Endothelial cell of umbilical vein (primary cell): Measurements from ENCODE around the gene ITGA2. TPM values are rescaled to one million over a fixed set of nuclear protein-coding genes. Genes with fewer than 3 reads are reported as not detected.
A peak's percentile ranks its signal among the peaks of the same experiment; 100 is the strongest.

Source experiments
- BruUV-seq: library from RNA; stranded (reverse); fragments of 400-500 nt; replicated peaks from 2 replicates; lab custom pipeline; 2021; lab: Mats Ljungman, UMichigan
- CTCF ChIA-PET: fragments of 300-600, 350-600 bp; sonication (Branson Sonifier 250); formaldehyde crosslinking; loops from one replicate; lab custom pipeline; 2021; ENCODE audit warnings: antibody characterized with exemption, inconsistent platforms; lab: Charles Lee
- POLR2A ChIA-PET: fragments of 300-600, 350-600 bp; sonication (Branson Sonifier 250); formaldehyde crosslinking; loops from one replicate; lab custom pipeline; 2021; ENCODE audit warnings: antibody characterized with exemption, inconsistent platforms; lab: Charles Lee
- DNase-seq: peaks from one replicate; pipeline ENCODE4 v3.0.0-alpha.2; 2011; ENCODE audit warnings: low read depth, low spot score
- FAIRE-seq: peaks from 2 replicates; lab custom pipeline; 2011; peaks lifted over from hg19 to GRCh38; lab: Jason Lieb, UNC
- H2AFZ ChIP-seq: 2 replicates; pipeline ENCODE4 v1.6.0; 2012; ENCODE audit warnings: low read depth, low read length, control low read depth, inconsistent platforms
- H3K27ac ChIP-seq: 2 replicates; pipeline ENCODE4 v1.5.1; 2011; ENCODE audit warnings: low read depth, mild to moderate bottlenecking, control low read depth, low read length, moderate library complexity; ENCODE audit not compliant: insufficient read depth
- H3K27me3 ChIP-seq, 2 experiments: 2 replicates each; pipeline versions ENCODE4 v1.6.0 to v1.6.1; 2011; ENCODE audit warnings: low read length in 2 of 2, mixed read lengths in 1 of 2; ENCODE audit not compliant: control insufficient read depth in 2 of 2, insufficient read depth in 2 of 2
- H3K36me3 ChIP-seq, 2 experiments: 2 replicates in 1 of 2; 3 replicates in 1 of 2; pipeline ENCODE4 v1.5.1; 2011; ENCODE audit warnings: low read length in 2 of 2, mild to moderate bottlenecking in 1 of 2, moderate library complexity in 1 of 2; ENCODE audit not compliant: control insufficient read depth in 2 of 2, insufficient read depth in 2 of 2; ENCODE audit errors: extremely low read depth in 1 of 2
- H3K4me1 ChIP-seq: 3 replicates; pipeline ENCODE4 v1.5.1; 2011; ENCODE audit warnings: mild to moderate bottlenecking, low read length; ENCODE audit not compliant: control insufficient read depth, insufficient read depth; ENCODE audit errors: extremely low read depth
- H3K4me2 ChIP-seq: 2 replicates; pipeline ENCODE4 v1.6.1; 2011; ENCODE audit warnings: low read length, control low read depth, mixed read lengths; ENCODE audit not compliant: insufficient read depth
- H3K4me3 ChIP-seq, 3 experiments: fragments of 200-600 bp in 1 of 3; sonication (generic), shearing (Covaris generic) in 1 of 3; replicated peaks in 1 of 3; 2 replicates each; pipeline ENCODE4 v1.5.1; 2011 to 2016; ENCODE audit warnings: control low read depth in 3 of 3, low read length in 3 of 3, mild to moderate bottlenecking in 2 of 3, inconsistent platforms in 1 of 3, low read depth in 1 of 3, moderate library complexity in 1 of 3; ENCODE audit not compliant: insufficient read depth in 1 of 3
- H3K79me2 ChIP-seq: 2 replicates; pipeline ENCODE4 v1.6.0; 2012; ENCODE audit warnings: low read length, inconsistent platforms; ENCODE audit not compliant: control insufficient read depth, insufficient read depth
- H3K9ac ChIP-seq: replicated peaks from 2 replicates; pipeline ENCODE3; 2011; ENCODE audit warnings: low read length, control low read depth; ENCODE audit not compliant: insufficient read depth; ENCODE audit errors: extremely low read depth
- H3K9me1 ChIP-seq: replicated peaks from 3 replicates; pipeline ENCODE4 v1.6.0; 2011; ENCODE audit warnings: mild to moderate bottlenecking, low read length; ENCODE audit not compliant: control insufficient read depth, insufficient read depth; ENCODE audit errors: extremely low read depth
- H3K9me3 ChIP-seq: replicated peaks from 2 replicates; pipeline ENCODE4 v1.5.1; 2012; ENCODE audit warnings: low read length, inconsistent platforms; ENCODE audit not compliant: control insufficient read depth, insufficient read depth
- H4K20me1 ChIP-seq: replicated peaks from 2 replicates; pipeline ENCODE3; 2011; ENCODE audit warnings: mild to moderate bottlenecking, low read length; ENCODE audit not compliant: control insufficient read depth, insufficient read depth; ENCODE audit errors: extremely low read depth
- CTCF ChIP-seq, 2 donors: IDR thresholded peaks; 1 replicate in 1 of 2; 2 replicates in 1 of 2; pipeline ENCODE4 v1.5.1; 2011; ENCODE audit warnings: low read length in 2 of 2, mild to moderate bottlenecking in 2 of 2, moderate library complexity in 2 of 2, control low read depth in 1 of 2, inconsistent platforms in 1 of 2, low read depth in 1 of 2; ENCODE audit not compliant: insufficient read depth in 1 of 2; ENCODE audit errors: extremely low read depth in 1 of 2
- EZH2 ChIP-seq: IDR thresholded peaks from 2 replicates; pipeline ENCODE4 v1.6.1; 2012; ENCODE audit warnings: borderline replicate concordance, low read depth, mild to moderate bottlenecking, moderate library complexity, low read length, inconsistent platforms; ENCODE audit not compliant: severe bottlenecking
- FOS ChIP-seq: IDR thresholded peaks from 2 replicates; pipeline ENCODE4 v1.6.1; 2011; ENCODE audit warnings: mild to moderate bottlenecking, low read length, moderate library complexity, borderline replicate concordance; ENCODE audit not compliant: insufficient read depth
- GATA2 ChIP-seq: IDR thresholded peaks from 2 replicates; pipeline ENCODE4 v1.7.0; 2011; ENCODE audit warnings: low read depth, mild to moderate bottlenecking, moderate library complexity, mixed read lengths, low read length; ENCODE audit not compliant: insufficient read length, insufficient read depth
- JUN ChIP-seq: IDR thresholded peaks from 2 replicates; pipeline ENCODE4 v1.6.1; 2011; ENCODE audit warnings: borderline replicate concordance, low read depth; ENCODE audit not compliant: insufficient read length, insufficient read depth
- MAX ChIP-seq: IDR thresholded peaks from 2 replicates; pipeline ENCODE4 v1.6.1; 2011; ENCODE audit not compliant: insufficient read depth, insufficient read length
- MYC ChIP-seq: IDR thresholded peaks from one replicate; pipeline ENCODE4 v1.6.1; 2011; ENCODE audit warnings: mild to moderate bottlenecking, low read depth, low read length
- POLR2A ChIP-seq: IDR thresholded peaks from 2 replicates; pipeline ENCODE4 v1.6.1; 2012; ENCODE audit warnings: low read depth, mild to moderate bottlenecking, control low read depth, low read length
- POLR2AphosphoS5 ChIP-seq: IDR thresholded peaks from 2 replicates; pipeline ENCODE4 v1.6.1; 2012; ENCODE audit warnings: low read depth, mild to moderate bottlenecking, control low read depth, low read length, moderate library complexity; ENCODE audit not compliant: insufficient read depth
- dilution Hi-C: fragments of 300-500 bp; cut with MboI; formaldehyde crosslinking; loops from one replicate; pipeline ENCODE4 v1.15.0; 2019; ENCODE audit warnings: low sequenced_read_pairs; ENCODE audit not compliant: extremely low pct_ligation_motif_present
- intact Hi-C: fragments of 100-400 bp; cut with micrococcal nuclease; formaldehyde crosslinking; loops from one replicate; pipeline ENCODE4 v1.10.0; 2022
- polyA plus RNA-seq, 4 experiments: library from polyadenylated mRNA; depleted of rRNA in 3 of 4; stranded (reverse) in 3 of 4; unstranded in 1 of 4; fragments of >200 nt; gene quantifications; 2 replicates each; pipeline versions ENCODE4 v1.2.1 to v1.2.3, GENCODE V29; 2011 to 2012; ENCODE audit warnings: missing spikeins in 1 of 4
- total RNA-seq: library from RNA; stranded (reverse); gene quantifications from 2 replicates; pipeline ENCODE4 v1.2.3, GENCODE V29; 2021

The ITGA2 gene
- total and polyA plus RNA-seq, 2 donors (not counting 3 experiments of a cell fraction or from before 2014, with no cell fraction given) = 11.2 to 62.3 TPM

- Histone ChIP-seq H3K4me2 (no peak overlapping the region), H2AFZ (no peak overlapping the region)
These were observed 137.4 kb downstream of the ITGA2 start for GRCh38 chr5:53126521-53126920.

GRCh38 chr5:53127107-53127506 lies 138.0 kb downstream of the ITGA2 start:
- ChIA-PET POLR2A (no interaction called here), CTCF (interaction anchor here (1.0 kb wide), 1 partner anchor 12 kb away, joined by 3 read pairs; no protein-coding TSS in a partner anchor)
- Histone ChIP-seq H3K79me2 (no peaks in the 10 kb centered on the region), H2AFZ (no peak overlapping the region), H4K20me1 (no peaks in the 10 kb centered on the region), H3K4me2 (no peak overlapping the region), H3K9me1 (no peaks in the 10 kb centered on the region), H3K9me3 (no peaks in the 10 kb centered on the region), H3K4me3 (no peak overlapping the region), H3K4me1 (no peaks in the 10 kb centered on the region), H3K27ac (no peak overlapping the region), H3K27me3 (peaks cover 0 to 1% of the 10 kb centered on the region in 2 experiments), H3K36me3 (no peaks in the 10 kb centered on the region), H3K9ac (no peak overlapping the region)
- FAIRE-seq (no peak), DNase-seq (no peak)
- TF ChIP-seq POLR2AphosphoS5 (no peak), CTCF (IDR thresholded peaks at IDR 0.05; ENCODE audit: extremely low read depth in 1 of 2, insufficient read depth in 1 of 2, low read depth in 1 of 2, low read length in 2 of 2) (no peak), MYC (no peak), FOS (no peak), GATA2 (no peak), MAX (no peak), EZH2 (no peak), POLR2A (no peak), JUN (no peak)
- dilution Hi-C loops = no loop called here
- intact Hi-C loops = no loop called here
- no TSS peak for BruUV-seq

More at GRCh38 chr5:53126521-53126920, 137.4 kb downstream of the ITGA2 start:
- Histone ChIP-seq H3K4me3 (no peak overlapping the region), H3K36me3 (no peaks in the 10 kb centered on the region), H3K9me1 (no peaks in the 10 kb centered on the region), H3K27ac (no peak overlapping the region), H3K4me1 (no peaks in the 10 kb centered on the region), H3K9ac (no peak overlapping the region), H3K9me3 (no peaks in the 10 kb centered on the region), H3K79me2 (no peaks in the 10 kb centered on the region), H3K27me3 (peaks cover 0 to 1% of the 10 kb centered on the region in 2 experiments), H4K20me1 (no peaks in the 10 kb centered on the region)
- ChIA-PET POLR2A (no interaction called here), CTCF (interaction anchor here (0.9 to 1.5 kb wide), 4 partner anchors 11 to 1108 kb away, joined by 3 read pairs; no protein-coding TSS in a partner anchor)
- BruUV-seq = no TSS peak
- TF ChIP-seq GATA2 = no peak
- peak; percentile 41 for TF ChIP-seq FOS
- intact Hi-C loops (no loop called here), dilution Hi-C loops (no loop called here)
- FAIRE-seq = no peak
- DNase-seq = no peak
